Measurements from ENCODE around the gene PON3.
A peak's percentile ranks its signal among the peaks of the same experiment; 100 is the strongest.

PON3 gene

DNA sequence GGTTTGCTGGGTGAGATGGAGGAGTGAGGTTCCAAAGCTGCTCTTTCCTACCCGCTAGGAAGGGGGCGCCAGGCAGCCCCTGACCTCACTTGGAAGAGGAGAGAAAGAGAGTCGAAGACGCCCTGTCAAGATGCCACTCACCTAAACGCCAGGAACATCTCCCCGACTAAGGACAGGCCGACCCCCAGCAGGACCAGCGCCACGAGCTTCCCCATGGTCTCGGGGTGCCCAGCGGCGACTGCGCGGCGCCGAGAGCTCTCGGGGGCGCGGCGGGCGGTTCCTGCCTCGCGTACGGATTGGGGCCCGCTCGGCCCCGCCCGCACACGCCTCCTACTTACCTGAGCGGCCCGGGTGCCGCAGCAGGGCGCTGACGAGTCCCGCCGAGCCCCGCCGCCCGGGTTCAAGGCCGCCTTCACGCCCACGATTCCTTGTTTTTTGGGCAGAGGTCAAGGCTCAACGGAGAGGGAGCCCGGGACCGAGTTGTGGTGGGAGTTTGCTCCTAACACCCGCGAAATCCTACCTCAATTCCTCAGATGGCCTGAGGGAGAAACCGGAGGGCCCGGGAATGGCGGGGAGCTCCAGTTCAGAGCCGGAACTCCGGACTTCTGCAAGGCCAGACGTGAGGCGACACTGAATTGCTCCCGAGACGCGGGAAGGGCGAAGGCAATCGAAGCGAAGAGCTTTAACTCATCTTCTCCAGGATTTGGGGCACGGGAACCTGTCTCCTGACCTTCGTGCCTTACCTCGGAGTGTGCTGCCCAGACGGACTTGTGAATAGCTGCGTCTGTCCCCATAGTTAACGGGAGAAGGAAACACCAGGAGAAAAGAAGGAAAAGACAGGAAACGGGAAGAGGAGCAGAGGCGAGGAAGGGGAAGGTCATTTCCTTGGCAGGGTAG, at the start of gene PON3:
Gene PON3, minus strand, starts transcription at position 240 of the 897 bp plus-strand sequence. Its CDS starts 25 bp downstream, at position 215.
- no peak for DNase-seq

DNA sequence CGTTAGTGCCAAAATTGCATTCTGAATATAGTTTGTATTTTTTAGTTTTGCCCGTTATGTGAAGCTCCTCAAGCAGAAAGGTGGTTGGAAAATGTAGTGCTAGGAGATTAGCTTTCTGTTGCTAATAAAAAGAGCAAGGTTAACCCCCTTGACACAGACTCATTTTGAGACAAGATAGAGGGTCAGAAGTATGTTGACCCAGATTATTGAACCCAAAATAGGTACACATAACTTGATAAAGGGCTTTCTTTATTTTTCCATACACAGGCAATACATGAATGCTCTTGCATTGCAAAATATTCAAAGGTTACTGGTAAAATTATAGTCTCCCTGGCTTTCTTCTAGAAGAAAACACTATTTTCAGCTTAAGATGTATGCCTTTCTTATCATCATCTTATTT, 48.6 kb upstream of the PON3 start:
- DNase-seq: no peak

DNA sequence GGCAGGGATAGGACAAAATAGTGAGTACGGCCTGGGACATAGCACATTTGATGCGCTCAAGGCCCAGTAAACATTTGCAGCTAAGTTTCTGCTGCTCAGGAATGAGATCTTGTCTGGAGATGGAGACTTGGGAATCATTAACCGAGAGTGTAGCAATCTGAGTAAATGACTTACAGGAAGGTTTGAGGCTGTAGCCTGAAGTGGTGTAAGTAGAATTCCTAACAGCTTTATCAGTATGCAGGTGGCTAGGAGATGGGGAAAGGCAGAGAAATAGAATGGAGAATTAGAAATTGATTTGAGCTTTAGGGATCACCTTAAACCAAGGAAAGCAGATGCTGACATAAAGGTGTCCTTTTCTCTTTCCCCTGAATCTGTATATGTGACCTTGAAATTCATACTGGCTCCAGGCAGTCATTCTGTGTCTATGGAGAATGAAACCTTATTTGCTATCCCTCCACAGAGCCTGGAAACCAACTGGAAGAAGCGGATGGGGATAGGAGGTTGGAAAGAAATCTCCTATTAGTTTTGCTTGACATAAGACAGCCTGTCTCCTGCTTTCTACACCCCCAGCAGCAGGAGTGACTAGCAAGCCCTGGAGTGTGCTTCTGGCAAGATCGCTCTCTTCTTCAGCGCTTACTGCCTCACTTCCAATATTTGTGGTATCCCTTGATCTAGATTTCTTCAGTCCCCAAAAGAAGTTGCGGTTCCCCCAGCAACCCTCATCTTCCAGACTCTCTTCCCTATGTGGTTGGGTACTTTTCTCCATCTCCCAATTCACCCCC, 45.1 kb upstream of the PON3 start:
- no peak for DNase-seq

DNA sequence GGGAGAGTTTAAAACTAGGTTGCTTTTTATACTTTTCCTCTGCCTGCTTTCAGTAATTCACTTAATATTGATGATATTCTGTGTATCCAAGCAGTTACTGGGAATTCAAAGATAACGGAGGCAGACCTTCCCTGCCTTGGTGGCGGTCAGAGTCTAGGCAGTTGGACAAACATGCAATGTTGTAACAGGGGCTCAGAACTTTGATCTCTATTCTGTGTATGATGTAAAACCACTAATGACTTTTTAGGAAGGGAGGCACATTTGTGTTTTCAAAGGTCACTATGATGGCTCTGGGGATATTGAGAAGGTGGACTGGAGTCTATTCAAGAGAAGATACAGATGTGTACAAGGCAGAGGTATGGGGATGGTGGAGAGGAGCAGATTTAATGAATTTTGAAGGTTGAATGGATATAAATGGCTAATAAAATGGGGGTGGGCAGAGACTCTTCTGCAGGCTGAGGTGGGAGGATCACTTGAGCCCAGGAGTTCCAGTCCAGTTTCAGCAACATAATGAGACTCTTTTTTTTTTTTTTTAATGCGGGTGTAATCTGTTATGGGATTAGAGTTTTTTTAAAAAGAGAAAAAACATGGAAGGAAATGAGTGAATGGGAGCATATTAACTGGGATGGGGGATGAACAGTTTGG, 44.3 kb upstream of the PON3 start:
- no peak for DNase-seq

DNA sequence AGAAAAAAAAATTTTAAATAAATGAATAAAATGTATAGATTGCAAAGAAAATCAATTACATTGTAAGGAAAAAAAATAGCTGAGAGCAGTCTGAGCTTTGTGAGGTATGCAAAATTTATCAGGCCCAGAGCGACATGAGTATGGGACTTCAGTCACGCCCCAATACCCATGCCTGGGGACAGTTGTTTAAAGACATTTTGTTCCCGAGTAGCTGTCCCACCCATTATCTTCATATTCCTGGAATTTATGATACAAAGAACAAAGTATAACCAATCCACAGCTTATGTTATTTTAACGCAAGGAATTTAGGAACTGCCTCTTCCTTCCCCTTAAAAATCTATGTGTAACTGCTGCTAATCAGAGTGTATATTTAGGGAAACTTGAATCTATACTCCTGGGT, 40.2 kb upstream of the PON3 start:
- DNase-seq: no peak

DNA sequence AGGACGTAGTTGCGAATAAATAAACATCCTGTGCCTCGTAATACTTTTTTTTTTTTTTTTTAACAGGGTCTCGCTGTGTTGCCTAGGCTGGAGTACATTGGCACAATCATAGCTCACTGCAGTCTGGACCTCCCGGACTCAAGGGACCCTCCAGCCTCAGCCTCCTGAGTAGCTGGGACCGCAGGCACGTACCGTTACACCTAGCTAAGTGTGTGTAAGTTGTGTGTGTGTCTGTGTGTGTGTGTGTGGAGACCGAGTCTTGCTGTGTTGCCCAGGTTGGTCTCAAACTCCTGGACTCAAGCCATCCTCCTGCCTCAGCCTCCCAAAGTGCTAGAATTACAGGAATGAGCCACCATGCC, 39.2 kb upstream of the PON3 start:
- no peak for DNase-seq

DNA sequence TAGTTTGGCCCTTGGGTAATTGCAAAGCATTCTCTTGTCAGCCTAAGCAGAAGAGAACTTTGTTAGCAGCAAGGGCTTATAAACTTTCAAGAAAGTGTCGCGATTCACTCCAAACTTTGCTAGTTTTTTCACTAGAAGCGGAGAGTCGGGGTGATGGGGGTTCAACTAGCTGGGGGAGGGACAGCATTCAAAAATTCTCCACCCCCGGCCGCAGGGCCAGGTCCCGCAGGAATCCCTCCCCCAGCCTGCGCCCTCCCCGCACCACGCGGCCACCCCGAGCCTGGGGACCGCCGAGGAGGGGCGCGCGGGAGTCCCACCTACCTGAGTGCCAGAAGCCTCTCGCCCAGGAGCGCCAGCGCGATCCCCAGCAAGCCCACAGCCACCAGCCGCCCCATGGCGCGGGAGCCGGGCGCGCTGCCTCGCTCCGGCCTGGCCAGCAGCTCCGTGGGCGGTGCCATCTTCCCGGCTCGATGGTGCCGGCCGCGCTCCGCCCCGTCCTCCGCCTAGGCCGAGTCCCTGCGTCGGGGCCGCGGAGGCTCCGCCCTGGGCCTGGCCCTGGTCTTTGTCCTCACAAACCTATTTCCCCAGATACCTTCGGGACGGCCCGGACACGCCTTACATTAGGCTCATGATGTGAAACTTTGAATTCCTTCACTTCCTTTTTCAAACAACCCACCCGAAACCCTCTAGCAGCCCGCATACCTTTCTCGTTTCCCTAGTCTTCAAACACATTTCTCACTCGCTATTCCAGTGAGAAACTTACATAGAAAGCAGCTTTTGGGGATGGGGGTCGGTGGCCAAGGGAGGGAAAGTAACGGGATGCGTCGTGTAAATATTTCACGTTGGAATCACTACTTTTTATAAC, 38.6 kb upstream of the PON3 start, which contains the start of gene PON2:
Gene PON2, minus strand, starts transcription at position 472 of the 865 bp plus-strand sequence. Its CDS starts 77 bp downstream, at position 395.
- peak; percentile 40 for DNase-seq

DNA sequence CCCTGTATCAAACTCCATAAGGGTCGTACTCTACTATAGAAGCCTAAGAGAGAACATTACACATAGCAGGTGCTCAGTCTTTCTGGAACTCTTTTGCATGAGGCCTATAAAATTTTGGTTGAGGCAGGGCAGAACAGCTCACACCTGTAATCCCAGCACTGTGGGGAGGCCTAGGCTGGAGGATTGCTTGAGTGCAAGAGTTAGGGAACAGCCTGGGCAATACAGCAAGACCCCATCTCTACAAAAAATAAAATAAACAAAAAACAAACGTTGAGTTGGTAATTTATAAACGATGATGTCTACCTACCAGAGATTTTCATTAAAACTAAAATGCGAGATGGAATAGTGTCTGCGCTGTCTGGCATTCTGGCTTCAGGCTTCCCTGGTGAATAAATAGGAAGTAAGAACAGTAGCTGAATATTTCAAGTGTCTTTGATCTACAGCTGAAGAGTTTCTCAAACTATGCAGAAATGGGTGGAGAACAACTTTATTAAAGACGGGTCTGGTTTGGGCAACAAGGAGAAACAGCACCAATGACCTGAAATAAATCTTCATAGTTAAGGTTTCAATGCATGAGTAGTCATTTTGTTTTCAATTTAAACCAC, 37.9 kb upstream of the PON3 start:
- no peak for DNase-seq

DNA sequence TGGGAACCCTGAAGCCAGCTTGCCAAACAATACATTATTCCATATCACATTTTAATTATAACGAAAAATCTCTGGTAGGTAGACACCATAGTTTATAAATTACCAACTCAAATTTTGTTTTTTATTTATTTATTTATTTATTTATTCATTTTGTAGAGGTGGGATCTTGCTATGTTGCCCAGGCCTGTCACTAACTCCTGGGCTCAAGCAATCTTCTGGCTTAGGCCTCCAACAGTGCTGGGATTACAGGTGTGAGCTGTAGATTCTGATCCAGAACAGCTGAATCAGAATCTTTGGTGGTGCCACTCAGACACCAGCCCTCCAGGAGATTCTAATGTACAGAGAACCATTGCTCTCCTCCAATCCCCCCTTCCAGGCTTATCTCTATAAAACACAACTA, 37.0 kb upstream of the PON3 start:
- no peak for DNase-seq

DNA sequence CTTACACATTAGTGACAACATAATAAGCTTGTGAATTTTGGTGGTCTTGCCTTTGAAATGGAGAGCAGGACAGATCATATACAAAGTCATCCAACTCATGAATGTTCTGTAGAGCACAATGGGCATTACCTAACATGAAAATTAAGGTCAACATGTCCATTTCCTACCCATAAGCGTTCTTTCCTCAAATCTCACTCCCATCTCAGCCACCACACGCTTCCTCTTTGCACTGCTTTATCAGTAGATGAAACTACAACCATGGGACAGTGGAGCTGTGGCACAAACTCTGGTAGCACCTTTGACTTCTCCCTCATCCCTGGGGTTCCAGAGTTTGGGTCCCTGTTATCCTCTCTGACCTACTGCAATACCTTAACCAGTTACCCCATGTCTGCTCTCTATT, 36.4 kb upstream of the PON3 start:
- DNase-seq: no peak

DNA sequence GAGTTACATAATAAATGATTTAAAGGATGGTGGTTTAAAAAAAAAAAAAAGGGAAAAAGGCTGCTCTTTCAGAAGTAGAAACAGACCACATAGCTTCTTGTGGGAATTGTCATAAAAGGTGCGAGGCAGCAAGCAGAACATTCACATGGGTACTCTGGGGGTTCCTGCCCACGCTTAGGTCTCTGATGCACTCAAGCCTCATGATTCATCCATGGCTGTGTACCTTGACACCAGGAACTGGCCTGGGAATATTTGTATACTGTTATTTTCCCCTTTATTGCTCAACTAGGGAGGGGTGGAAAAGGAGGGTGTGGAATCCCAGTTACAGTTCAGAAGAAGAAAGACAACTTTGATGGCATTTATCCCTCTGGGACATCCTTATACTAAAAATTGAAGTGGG, 34.7 kb upstream of the PON3 start:
- no peak for DNase-seq

DNA sequence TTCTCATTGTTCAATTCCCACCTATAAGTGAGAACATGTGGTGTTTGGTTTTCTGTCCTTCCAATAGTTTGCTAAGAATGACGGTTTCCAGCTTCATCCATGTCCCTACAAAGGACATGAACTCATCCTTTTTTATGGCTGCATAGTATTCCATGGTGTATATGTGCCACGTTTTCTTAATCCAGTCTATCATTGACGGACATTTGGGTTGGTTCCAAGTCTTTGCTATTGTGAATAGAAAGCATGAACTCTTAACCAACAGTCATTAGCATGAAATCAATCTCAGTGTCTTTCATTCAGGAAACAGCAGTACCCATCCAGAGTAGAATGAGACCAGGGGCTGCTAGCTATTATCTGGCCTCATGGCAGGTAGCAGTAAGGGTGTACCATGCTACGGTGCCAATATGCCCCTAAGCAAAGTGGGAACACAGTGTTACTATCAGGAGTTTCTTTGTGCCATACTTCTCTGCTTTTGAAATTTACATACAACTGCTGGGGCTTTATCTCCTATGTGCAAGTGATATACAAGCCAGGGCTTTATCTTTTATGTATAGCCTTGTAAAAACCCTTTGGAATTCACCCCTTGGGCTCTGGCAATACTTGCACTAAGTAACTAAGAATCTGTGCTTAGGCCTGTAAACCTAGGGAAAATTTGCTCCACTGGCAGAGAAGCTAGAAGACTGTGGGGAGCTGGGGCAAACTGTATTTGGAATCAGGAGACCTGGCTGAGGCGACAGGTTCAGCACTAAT, 33.2 kb upstream of the PON3 start:
- DNase-seq: no peak

DNA sequence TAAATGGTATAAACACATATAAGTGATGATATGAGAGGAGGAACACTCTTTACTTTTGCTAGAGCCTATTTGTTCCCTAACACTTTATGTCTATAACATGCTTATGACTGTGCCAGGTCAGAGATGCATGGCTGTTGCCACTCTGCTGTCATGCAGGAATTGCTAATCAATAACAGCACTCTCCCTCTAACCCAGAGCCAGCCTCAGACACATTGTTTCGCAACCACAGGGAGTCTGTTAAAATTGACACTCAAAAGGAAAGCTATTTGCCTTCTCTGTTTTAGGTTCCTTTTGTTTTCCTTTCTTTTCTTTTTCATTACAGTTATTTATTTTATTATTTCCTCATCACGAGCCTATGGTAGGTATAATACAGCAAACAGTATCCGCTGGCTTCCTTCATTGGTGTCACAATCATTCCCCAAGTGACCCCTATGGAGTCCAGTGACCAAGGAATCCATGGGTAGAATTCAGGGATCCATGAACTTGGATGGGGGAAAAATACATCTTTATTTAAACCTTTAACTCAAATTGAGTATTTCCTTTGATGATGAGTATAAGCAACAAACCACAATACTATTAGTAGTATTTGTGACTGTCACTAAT, 31.8 kb upstream of the PON3 start:
- no peak for DNase-seq

DNA sequence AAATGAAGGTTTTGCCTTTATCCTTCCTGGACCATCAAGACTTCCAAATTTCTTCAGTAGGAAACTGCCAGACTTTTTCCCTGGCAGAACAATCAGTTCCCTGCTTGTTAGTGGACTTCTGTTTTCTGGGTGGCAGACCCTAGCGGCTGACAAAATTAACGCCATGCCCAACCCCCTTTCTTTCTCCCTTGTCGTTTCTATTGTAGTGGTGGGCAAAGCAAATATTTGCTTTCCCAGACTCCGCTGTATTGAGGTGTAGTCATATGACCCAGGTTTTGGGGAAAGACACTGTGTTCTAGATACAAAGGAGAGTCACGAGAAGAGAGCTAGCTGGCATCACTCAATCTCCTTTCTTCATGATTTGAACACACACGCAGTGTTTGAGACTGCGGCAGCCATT, 31.0 kb upstream of the PON3 start:
- no peak for DNase-seq

DNA sequence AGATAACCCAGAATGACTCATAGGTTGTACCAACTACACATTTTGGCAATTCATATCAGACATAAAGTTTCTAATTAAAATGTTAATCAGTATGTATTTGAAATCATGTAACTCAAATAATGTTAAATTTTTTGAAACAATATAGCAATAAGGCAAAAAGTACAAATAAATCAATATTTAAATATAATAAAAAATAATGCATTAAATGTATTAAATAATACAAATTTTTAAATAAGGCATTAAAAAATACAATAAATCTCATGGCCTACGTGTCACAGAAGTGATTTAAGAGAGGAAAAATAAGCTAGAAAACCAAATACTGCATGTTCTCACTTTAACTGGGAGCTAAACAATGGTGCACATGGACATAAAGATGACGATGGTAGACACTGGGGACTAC, 29.5 kb upstream of the PON3 start:
- no peak for DNase-seq

DNA sequence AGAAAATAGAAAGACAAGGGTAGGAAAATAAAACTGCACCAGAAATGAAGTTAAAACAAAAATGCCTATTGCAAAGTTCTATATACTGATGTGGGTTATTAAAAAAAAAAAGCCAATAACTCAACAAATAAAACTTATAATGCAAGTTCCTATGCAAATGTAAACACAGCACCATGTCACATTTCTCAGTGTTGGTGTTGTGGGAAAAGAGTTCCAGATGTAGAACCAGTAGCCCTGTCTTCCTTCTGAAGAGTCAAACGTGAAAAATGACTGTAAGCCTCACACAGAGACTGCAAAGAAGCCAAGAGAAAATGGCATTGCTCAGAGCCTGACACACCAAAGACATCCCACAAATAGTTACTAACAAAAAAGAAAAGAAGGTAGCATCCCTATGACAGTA, 28.5 kb upstream of the PON3 start:
- DNase-seq: no peak

DNA sequence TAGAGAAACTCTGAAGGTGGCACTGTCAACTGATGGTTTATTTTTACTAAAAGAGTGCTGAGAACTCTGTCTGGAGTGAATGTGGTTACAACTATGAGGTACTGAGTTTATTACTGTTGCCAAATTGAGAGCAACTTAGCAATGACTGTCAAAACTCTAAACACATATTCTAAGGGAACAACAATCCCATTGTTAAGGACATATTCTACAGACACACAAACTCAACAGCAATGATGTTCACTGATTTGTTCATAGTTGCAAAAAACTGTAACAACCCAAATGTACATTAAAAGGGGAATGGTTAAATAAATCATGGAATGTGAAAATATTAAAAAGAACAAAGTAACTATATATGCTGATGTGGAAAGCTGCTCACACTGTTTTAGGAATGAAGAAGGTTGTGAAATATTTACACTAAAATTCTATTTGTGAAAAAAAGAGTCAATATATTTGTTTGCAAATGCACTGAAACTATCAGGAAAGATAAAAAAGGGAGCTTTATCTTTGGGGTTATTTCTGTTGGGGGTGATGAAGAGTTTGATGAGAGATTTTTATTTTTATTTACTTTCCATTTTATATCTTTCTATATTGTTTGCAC, 25.8 kb upstream of the PON3 start:
- no peak for DNase-seq

DNA sequence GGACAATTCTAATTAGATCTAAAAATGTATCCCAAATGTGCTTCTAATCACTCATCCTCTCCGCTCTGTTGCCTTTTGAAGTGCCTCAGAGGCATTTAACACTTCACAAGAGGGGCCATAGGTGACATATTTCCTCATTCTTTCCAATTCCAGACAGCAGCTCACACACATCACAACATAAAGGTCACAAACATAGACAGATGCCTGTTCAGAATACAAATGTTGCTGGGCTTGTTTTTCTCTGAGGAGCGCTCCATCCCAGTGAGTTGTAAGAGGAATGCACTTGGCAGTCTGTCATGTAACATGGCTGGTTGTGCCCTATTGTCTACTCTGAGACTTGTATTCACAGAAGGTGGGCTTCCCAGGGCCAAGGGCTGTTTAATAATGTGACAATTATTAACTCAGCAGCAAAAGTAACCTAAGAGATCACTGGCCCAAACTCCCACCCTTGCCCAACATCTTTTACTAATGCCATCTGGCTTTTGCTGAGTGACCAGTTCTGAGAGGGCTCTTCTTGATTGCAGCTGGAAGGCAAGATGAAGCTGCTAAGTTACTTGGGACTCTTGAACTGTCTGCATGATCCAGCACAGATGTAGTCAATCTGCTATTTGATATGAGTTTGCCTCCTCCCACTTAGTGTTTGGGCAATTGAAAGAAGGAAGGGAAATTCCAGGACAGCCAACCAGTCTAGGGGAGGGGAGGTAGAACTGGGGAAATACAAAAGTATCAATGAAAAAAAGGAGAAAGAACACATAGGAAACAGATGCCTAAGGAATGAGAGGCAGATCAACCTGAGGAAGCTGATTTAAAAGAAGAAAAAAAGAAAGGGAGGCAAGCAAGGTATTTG, 25.0 kb upstream of the PON3 start:
- no peak for DNase-seq

DNA sequence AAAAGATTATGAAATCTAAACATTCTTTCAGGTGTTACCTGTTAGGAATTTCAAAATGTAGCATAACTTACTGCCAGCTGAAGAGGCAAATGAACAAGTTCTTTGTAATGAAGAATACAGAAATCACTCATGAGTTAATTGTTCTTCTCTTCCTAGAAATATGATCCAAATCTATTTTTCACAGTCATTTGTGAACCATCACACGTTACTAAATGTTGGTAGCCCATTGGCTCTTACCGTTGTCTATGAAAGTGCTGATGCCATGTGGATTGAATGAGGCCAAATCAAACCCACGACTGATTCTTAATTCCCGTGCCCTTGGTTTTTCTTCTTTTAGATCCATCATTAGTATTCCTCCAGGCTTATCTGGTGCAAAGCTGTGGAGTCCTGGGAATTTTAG, 15.9 kb upstream of the PON3 start:
- no peak for DNase-seq

DNA sequence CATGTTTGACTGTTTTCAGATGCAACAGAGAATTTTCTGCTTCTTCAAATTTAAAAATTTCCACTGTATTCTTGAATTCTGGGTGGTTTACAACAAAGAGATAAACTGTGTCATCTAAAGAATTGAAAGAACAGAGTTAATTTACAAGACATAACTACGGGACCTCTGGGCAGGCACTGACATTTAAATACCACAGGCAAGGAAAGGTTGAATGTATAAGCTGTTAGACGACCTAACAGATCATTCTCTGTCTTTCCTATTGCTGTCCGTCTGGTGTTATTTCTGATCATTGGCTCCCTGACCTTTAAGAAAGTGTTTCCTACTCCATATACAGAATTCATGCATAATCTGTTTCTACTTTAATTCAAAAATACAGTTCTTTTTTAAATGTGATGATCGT, 15.5 kb upstream of the PON3 start:
- DNase-seq: no peak
